MCF 10A (cell line): ENCODE data around the gene RAB31. TPM values are rescaled to one million over a fixed set of nuclear protein-coding genes. Genes with fewer than 3 reads are reported as not detected.
"Not testable (repeated sequence)": the region's sequence is repeated elsewhere in the genome, so short reads cannot be mapped to it uniquely, and the experiment has no call there.

Experiments
- BruUV-seq: library from RNA; stranded (reverse); fragments of 400-500 nt; replicated peaks from 2 replicates; lab custom pipeline; 2021; lab: Mats Ljungman, UMichigan
- CTCF ChIA-PET: fragments of 300-600 bp; sonication (Branson Sonifier 250); formaldehyde crosslinking; extraction: SDS; loops from one replicate; lab custom pipeline; 2021; ENCODE audit warnings: antibody characterized with exemption, inconsistent platforms; lab: Yijun Ruan, JAX
- POLR2A ChIA-PET: fragments of 300-600, 350-650 bp; sonication (Branson Sonifier 250); formaldehyde crosslinking; extraction: SDS; loops from one replicate; lab custom pipeline; 2020; ENCODE audit warnings: antibody characterized with exemption, inconsistent platforms; lab: Yijun Ruan, JAX
- DNase-seq: peaks from one replicate; pipeline ENCODE4 v3.0.0-alpha.2; 2018; ENCODE audit not compliant: unreplicated experiment
- H3K27ac Mint-ChIP-seq: one replicate; pipeline ENCODE4 v1.8.0; 2022; ENCODE audit warnings: mild to moderate bottlenecking, low read depth, mixed read lengths; ENCODE audit not compliant: unreplicated experiment
- H3K27me3 Mint-ChIP-seq: one replicate; pipeline ENCODE4 v1.8.0; 2022; ENCODE audit warnings: mixed read lengths; ENCODE audit not compliant: insufficient read depth, unreplicated experiment
- H3K36me3 Mint-ChIP-seq: one replicate; pipeline ENCODE4 v1.8.0; 2022; ENCODE audit warnings: mild to moderate bottlenecking, moderate library complexity, mixed read lengths; ENCODE audit not compliant: insufficient read depth, unreplicated experiment
- H3K4me1 Mint-ChIP-seq: one replicate; pipeline ENCODE4 v1.8.0; 2022; ENCODE audit warnings: mixed read lengths; ENCODE audit not compliant: insufficient read depth, unreplicated experiment
- H3K4me3 Mint-ChIP-seq: one replicate; pipeline ENCODE4 v1.8.0; 2022; ENCODE audit warnings: mild to moderate bottlenecking, moderate library complexity, mixed read lengths; ENCODE audit not compliant: unreplicated experiment
- H3K9me3 Mint-ChIP-seq: one replicate; pipeline ENCODE4 v1.8.0; 2022; ENCODE audit warnings: mixed read lengths; ENCODE audit not compliant: unreplicated experiment
- intact Hi-C: fragments of 100-400 bp; cut with micrococcal nuclease; formaldehyde crosslinking; loops from 2 replicates; pipeline ENCODE4 v1.14.1; 2022
- total RNA-seq: library from RNA; stranded (reverse); gene quantifications from 2 replicates; pipeline ENCODE4 v1.2.3, GENCODE V29; 2022
- TF ChIP-seq, protein P1 (sequence below): fragments of 200-600 bp; IDR thresholded peaks from one replicate; pipeline ENCODE4 v1.8.0; 2022; ENCODE audit warnings: antibody characterized with exemption, mild to moderate bottlenecking; ENCODE audit not compliant: unreplicated experiment

Gene RAB31
- total RNA-seq, 1 experiment from 2014 or later, result 6.1 TPM

DNA sequence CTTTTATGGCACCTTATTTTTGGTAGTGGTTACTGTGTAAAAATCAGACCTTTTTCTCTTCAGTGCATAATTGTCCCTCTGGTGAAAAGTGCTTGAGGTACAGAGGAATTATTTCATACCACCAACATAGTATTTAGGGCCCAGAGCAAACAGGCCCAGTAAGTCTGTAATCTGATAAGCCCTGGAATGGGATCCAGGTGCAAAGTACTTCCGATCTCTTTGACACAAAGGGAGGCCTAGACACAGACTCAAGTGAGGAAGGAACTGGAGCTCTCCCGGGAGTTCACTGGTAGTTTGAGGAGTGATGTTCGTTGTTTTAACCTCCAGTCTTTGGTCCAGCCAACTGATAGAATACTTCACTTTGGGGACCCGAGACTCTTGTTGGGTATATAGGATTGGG, 57.4 kb downstream of the RAB31 start:
- H3K4me3 Mint-ChIP-seq, result no peak overlapping the region
- no peak overlapping the region for H3K27ac Mint-ChIP-seq
- no peak for DNase-seq
- TF ChIP-seq, protein P1, sequence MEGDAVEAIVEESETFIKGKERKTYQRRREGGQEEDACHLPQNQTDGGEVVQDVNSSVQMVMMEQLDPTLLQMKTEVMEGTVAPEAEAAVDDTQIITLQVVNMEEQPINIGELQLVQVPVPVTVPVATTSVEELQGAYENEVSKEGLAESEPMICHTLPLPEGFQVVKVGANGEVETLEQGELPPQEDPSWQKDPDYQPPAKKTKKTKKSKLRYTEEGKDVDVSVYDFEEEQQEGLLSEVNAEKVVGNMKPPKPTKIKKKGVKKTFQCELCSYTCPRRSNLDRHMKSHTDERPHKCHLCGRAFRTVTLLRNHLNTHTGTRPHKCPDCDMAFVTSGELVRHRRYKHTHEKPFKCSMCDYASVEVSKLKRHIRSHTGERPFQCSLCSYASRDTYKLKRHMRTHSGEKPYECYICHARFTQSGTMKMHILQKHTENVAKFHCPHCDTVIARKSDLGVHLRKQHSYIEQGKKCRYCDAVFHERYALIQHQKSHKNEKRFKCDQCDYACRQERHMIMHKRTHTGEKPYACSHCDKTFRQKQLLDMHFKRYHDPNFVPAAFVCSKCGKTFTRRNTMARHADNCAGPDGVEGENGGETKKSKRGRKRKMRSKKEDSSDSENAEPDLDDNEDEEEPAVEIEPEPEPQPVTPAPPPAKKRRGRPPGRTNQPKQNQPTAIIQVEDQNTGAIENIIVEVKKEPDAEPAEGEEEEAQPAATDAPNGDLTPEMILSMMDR, result no peak
- ChIA-PET CTCF (interaction anchor here (0.6 to 0.7 kb wide), 2 partner anchors 9 to 95 kb away, joined by 3 read pairs; no protein-coding TSS in a partner anchor), POLR2A (no interaction called here)
- no peaks in the 10 kb centered on the region for H3K4me1 Mint-ChIP-seq
- H3K36me3 Mint-ChIP-seq, result no peaks in the 10 kb centered on the region
- no peaks in the 10 kb centered on the region for H3K27me3 Mint-ChIP-seq
- intact Hi-C loops, result no loop called here
- no TSS peak for BruUV-seq
- no peaks in the 10 kb centered on the region for H3K9me3 Mint-ChIP-seq

- no peaks in the 10 kb centered on the region for H3K9me3 Mint-ChIP-seq
- H3K27me3 Mint-ChIP-seq, result no peaks in the 10 kb centered on the region
- BruUV-seq, result no TSS peak
Observed at GRCh38 chr18:9766076-9766481, 58.0 kb downstream of the RAB31 start.

GRCh38 chr18:9766740-9767139, 58.6 kb downstream of the RAB31 start:
- ChIA-PET CTCF (no interaction called here), POLR2A (no interaction called here)
- Mint-ChIP-seq H3K9me3 (no peaks in the 10 kb centered on the region), H3K4me1 (peaks cover 6% of the 10 kb centered on the region), H3K27ac (no peak overlapping the region), H3K36me3 (no peaks in the 10 kb centered on the region), H3K4me3 (no peak overlapping the region), H3K27me3 (no peaks in the 10 kb centered on the region)
- TF ChIP-seq, protein P1, result no peak
- no TSS peak for BruUV-seq
- intact Hi-C loops, result no loop called here
- DNase-seq, result no peak

More at GRCh38 chr18:9766076-9766481, 58.0 kb downstream of the RAB31 start:
- TF ChIP-seq, protein P1, result no peak
- POLR2A ChIA-PET, result no interaction called here
- Mint-ChIP-seq H3K4me3 (no peak overlapping the region), H3K27ac (no peak overlapping the region), H3K36me3 (no peaks in the 10 kb centered on the region), H3K4me1 (no peaks in the 10 kb centered on the region)
- intact Hi-C loops, result no loop called here
- no peak for DNase-seq
- CTCF ChIA-PET, result interaction anchor here (0.7 kb wide), 1 partner anchor 8 kb away, joined by 3 read pairs; no protein-coding TSS in a partner anchor

GRCh38 chr18:9768071-9768691, 60.1 kb downstream of the RAB31 start:
- H3K27ac Mint-ChIP-seq, POLR2A ChIA-PET, H3K36me3 Mint-ChIP-seq, H3K9me3 Mint-ChIP-seq, BruUV-seq, H3K4me3 Mint-ChIP-seq, intact Hi-C loops, CTCF ChIA-PET, H3K27me3 Mint-ChIP-seq, DNase-seq, H3K4me1 Mint-ChIP-seq: not testable (repeated sequence)

GRCh38 chr18:9770111-9770510, 62.0 kb downstream of the RAB31 start:
- H3K27ac Mint-ChIP-seq, H3K27me3 Mint-ChIP-seq, DNase-seq, BruUV-seq, H3K4me1 Mint-ChIP-seq, POLR2A ChIA-PET, H3K9me3 Mint-ChIP-seq, H3K36me3 Mint-ChIP-seq, H3K4me3 Mint-ChIP-seq: not testable (repeated sequence)
- intact Hi-C loops, result loop anchor here (2.0 to 10.0 kb wide), 3 partner anchors 145 to 195 kb away; partner anchors contain the start of gene VAPA
- CTCF ChIA-PET, result interaction anchor here (0.6 to 1.8 kb wide), 4 partner anchors 9 to 635 kb away, joined by 3 to 6 read pairs (median 4); no protein-coding TSS in a partner anchor
